IMR-90 (cell line): ENCODE results near the gene TAF3. TPM values are rescaled to one million over a fixed set of nuclear protein-coding genes. Genes with fewer than 3 reads are reported as not detected.

Source experiments
- ATAC-seq: fragments of 200-7000 bp; cut with Tn5 transposase; 2 replicates; pipeline ENCODE4 v1.9.1; 2020; ENCODE audit warnings: low read depth, mild to moderate bottlenecking, moderate library complexity
- BruUV-seq: library from RNA; stranded (reverse); fragments of 400-500 nt; replicated peaks from 2 replicates; lab custom pipeline; 2021; lab: Mats Ljungman, UMichigan
- CTCF ChIA-PET: fragments of 300-600 bp; formaldehyde crosslinking; extraction: SDS; loops from one replicate; lab custom pipeline; 2021; ENCODE audit warnings: antibody characterized with exemption; lab: Yijun Ruan, JAX
- POLR2A ChIA-PET: fragments of 300-600 bp; sonication (Branson Sonifier 250); formaldehyde crosslinking; loops from one replicate; lab custom pipeline; 2022; ENCODE audit warnings: antibody characterized with exemption; ENCODE audit not compliant: unreplicated experiment; lab: Charles Lee
- DNase-seq: peaks from one replicate; pipeline ENCODE4 v3.0.0; 2013
- H2AFZ ChIP-seq: replicated peaks from 2 replicates; pipeline ENCODE3; 2013; ENCODE audit warnings: low read length, mild to moderate bottlenecking; ENCODE audit not compliant: poor library complexity
- H2AK5ac ChIP-seq: 2 replicates; pipeline ENCODE4 v1.6.1; 2013; ENCODE audit warnings: low read depth, low read length, inconsistent platforms
- H2AK9ac ChIP-seq: replicated peaks from 2 replicates; pipeline ENCODE3; 2013; ENCODE audit warnings: mild to moderate bottlenecking, low read depth, low read length, moderate library complexity; ENCODE audit not compliant: poor library complexity
- H2BK120ac ChIP-seq: 2 replicates; pipeline ENCODE4 v1.6.1; 2013; ENCODE audit warnings: low read depth, low read length, inconsistent platforms
- H2BK15ac ChIP-seq: 3 replicates; pipeline ENCODE4 v1.6.1; 2013; ENCODE audit warnings: low read depth, low read length, inconsistent platforms
- H2BK20ac ChIP-seq: 2 replicates; pipeline ENCODE4 v1.6.1; 2013; ENCODE audit warnings: low read depth, mild to moderate bottlenecking, inconsistent platforms, low read length, moderate library complexity
- H2BK5ac ChIP-seq: 2 replicates; pipeline ENCODE4 v1.6.1; 2013; ENCODE audit warnings: mild to moderate bottlenecking, low read depth, low read length, inconsistent platforms; ENCODE audit not compliant: poor library complexity, severe bottlenecking
- H3K14ac ChIP-seq: replicated peaks from 2 replicates; pipeline ENCODE4 v1.6.1; 2013; ENCODE audit warnings: low read depth, low read length, inconsistent platforms
- H3K18ac ChIP-seq: 2 replicates; pipeline ENCODE4 v1.6.1; 2013; ENCODE audit warnings: low read depth, low read length, control low read depth
- H3K23ac ChIP-seq: 2 replicates; pipeline ENCODE4 v1.6.1; 2013; ENCODE audit warnings: low read depth, low read length, inconsistent platforms
- H3K27ac ChIP-seq: 2 replicates; pipeline ENCODE4 v1.5.1; 2013; ENCODE audit warnings: mild to moderate bottlenecking, control low read depth, low read length; ENCODE audit not compliant: insufficient read depth
- H3K27me3 ChIP-seq: 2 replicates; pipeline ENCODE4 v1.6.1; 2013; ENCODE audit warnings: low read length; ENCODE audit not compliant: control insufficient read depth, insufficient read depth
- H3K36me3 ChIP-seq: 2 replicates; pipeline ENCODE4 v1.6.1; 2013; ENCODE audit warnings: low read length, mixed read lengths; ENCODE audit not compliant: control insufficient read depth, insufficient read depth
- H3K4ac ChIP-seq: 2 replicates; pipeline ENCODE4 v1.6.1; 2013; ENCODE audit warnings: low read depth, low read length, inconsistent platforms
- H3K4me1 ChIP-seq: 2 replicates; pipeline ENCODE4 v1.6.1; 2013; ENCODE audit warnings: low read length, mixed read lengths; ENCODE audit not compliant: control insufficient read depth, insufficient read depth
- H3K4me2 ChIP-seq: 2 replicates; pipeline ENCODE4 v1.6.1; 2013; ENCODE audit warnings: low read depth, mild to moderate bottlenecking, control low read depth, low read length, moderate library complexity
- H3K4me3 ChIP-seq: 2 replicates; pipeline ENCODE4 v1.5.1; 2013; ENCODE audit warnings: low read depth, mild to moderate bottlenecking, control low read depth, low read length, moderate library complexity; ENCODE audit not compliant: insufficient read depth
- H3K56ac ChIP-seq: 2 replicates; pipeline ENCODE4 v1.6.1; 2013; ENCODE audit warnings: low read length, inconsistent platforms; ENCODE audit not compliant: insufficient read depth; ENCODE audit errors: extremely low read depth
- H3K79me1 ChIP-seq, 2 experiments: 2 replicates each; pipeline ENCODE4 v1.6.1; 2013; ENCODE audit warnings: low read length in 2 of 2, inconsistent platforms in 1 of 2, low read depth in 1 of 2
- H3K9ac ChIP-seq: 2 replicates; pipeline ENCODE4 v1.6.1; 2013; ENCODE audit warnings: low read depth, low read length, control low read depth
- H3K9me1 ChIP-seq: 2 replicates; pipeline ENCODE4 v1.6.1; 2013; ENCODE audit warnings: low read length, inconsistent platforms; ENCODE audit not compliant: insufficient read depth
- H3K9me3 ChIP-seq: 2 replicates; pipeline ENCODE4 v1.6.1; 2013; ENCODE audit warnings: low read length; ENCODE audit not compliant: control insufficient read depth, insufficient read depth
- H4K20me1 ChIP-seq: 2 replicates; pipeline ENCODE4 v1.6.1; 2013; ENCODE audit warnings: low read length, inconsistent platforms; ENCODE audit not compliant: insufficient read depth
- H4K5ac ChIP-seq: 2 replicates; pipeline ENCODE4 v1.6.1; 2013; ENCODE audit warnings: mild to moderate bottlenecking, low read depth, low read length, control low read depth
- H4K8ac ChIP-seq, 2 experiments: 2 replicates each; pipeline ENCODE4 v1.6.1; 2013; ENCODE audit warnings: low read depth in 2 of 2, low read length in 2 of 2, control low read depth in 1 of 2, inconsistent platforms in 1 of 2
- H4K91ac ChIP-seq: 2 replicates; pipeline ENCODE4 v1.6.1; 2013; ENCODE audit warnings: low read depth, low read length, inconsistent platforms; ENCODE audit not compliant: insufficient read depth
- CHD1 ChIP-seq: IDR thresholded peaks from 2 replicates; pipeline ENCODE4 v1.6.1; 2012; ENCODE audit warnings: low read depth, low read length, improper control_type of control experiment
- MAFK ChIP-seq: IDR thresholded peaks from 2 replicates; pipeline ENCODE4 v1.6.1; 2012; ENCODE audit warnings: low read depth, low read length, improper control_type of control experiment
- MAZ ChIP-seq: IDR thresholded peaks from 2 replicates; pipeline ENCODE4 v1.6.1; 2012; ENCODE audit warnings: low read depth, mild to moderate bottlenecking, low read length, improper control_type of control experiment, moderate library complexity, borderline replicate concordance
- RCOR1 ChIP-seq: IDR thresholded peaks from 2 replicates; pipeline ENCODE4 v1.6.1; 2012; ENCODE audit warnings: mild to moderate bottlenecking, low read length, improper control_type of control experiment; ENCODE audit not compliant: insufficient replicate concordance
- WGBS, 2 experiments: methylation state at CpG; one replicate each; pipeline versions ENCODE4 v1.1.5 to v1.1.7; 2013; ENCODE audit warnings: missing lambda C conversion rate in 2 of 2; ENCODE audit not compliant: insufficient read length in 1 of 2; ENCODE audit errors: extremely low coverage in 2 of 2; 5-methylcytosine and 5-hydroxymethylcytosine counted together
- dilution Hi-C: fragments of 300-500 bp; cut with HindIII; formaldehyde crosslinking; loops from one replicate; pipeline ENCODE4 v1.14.3; 2018; ENCODE audit warnings: low sequenced_read_pairs; ENCODE audit not compliant: unreplicated experiment
- in situ Hi-C: fragments of 300-500 bp; cut with MboI; formaldehyde crosslinking; loops from 3 replicates; pipeline ENCODE4 v1.14.3; 2019; ENCODE audit warnings: low sequenced_read_pairs, inconsistent platforms, mixed read lengths
- intact Hi-C: fragments of 100-400 bp; cut with micrococcal nuclease; formaldehyde crosslinking; loops from 2 replicates; pipeline ENCODE4 v1.10.0; 2022
- polyA plus RNA-seq, 3 experiments: library from polyadenylated mRNA; depleted of rRNA; stranded (reverse); fragments of >200 nt; gene quantifications; 2 replicates each; pipeline ENCODE4 v1.2.3, GENCODE V29; 2012; ENCODE audit warnings: low replicate concordance in 1 of 3
- total RNA-seq: library from RNA; depleted of rRNA; stranded (reverse); fragments of >200 nt; gene quantifications from 2 replicates; pipeline ENCODE4 v1.2.3, GENCODE V29; 2012
- TF ChIP-seq, protein P1 (sequence below): fragments of 150-350 bp; IDR thresholded peaks from 2 replicates; pipeline ENCODE4 v1.6.1; 2016; ENCODE audit warnings: low read depth, mild to moderate bottlenecking, low read length, moderate library complexity, borderline replicate concordance

The TAF3 gene
- total and polyA plus RNA-seq, 2 of the 4 experiments (the other 2 are of a cell fraction), result 1.4 to 2.3 TPM

DNA sequence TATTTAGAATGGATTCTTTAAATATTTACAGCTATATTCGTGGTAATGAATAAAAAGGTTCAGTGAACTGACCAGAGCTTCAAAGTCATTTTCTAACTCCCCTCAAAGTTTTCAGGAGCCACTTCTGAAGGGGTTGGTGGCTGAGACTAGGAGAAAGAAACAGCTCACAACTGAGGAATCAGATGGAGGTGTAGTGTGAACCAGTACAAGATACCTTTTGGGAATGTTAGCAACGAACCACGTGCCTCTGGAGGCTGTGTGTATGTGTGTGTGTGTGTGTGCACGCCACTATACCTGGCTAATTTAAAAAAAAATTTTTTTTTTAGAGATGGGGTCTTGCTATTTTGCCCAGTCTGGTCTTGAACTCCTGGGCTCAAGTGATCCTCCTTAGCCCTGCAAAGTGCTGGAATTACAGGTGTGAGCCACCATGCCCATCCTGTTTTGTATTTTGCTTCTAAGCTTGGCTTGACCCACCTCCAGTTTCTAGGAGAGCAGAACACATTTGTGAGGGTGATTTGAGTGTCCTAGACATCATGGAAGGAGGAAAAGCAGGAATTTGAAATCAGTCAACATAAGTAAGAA is 9.5 kb upstream of the TAF3 start:
- dilution Hi-C loops (no loop called here), in situ Hi-C loops (no loop called here), intact Hi-C loops (no loop called here)
- no peak overlapping the region for H2AK9ac ChIP-seq
- H4K8ac ChIP-seq, result no peak overlapping the region
- no peaks in the 10 kb centered on the region for H3K4me1 ChIP-seq
- H3K27me3 ChIP-seq, result peaks cover 2% of the 10 kb centered on the region; the same call in 1 of the 2 replicates
- no peak overlapping the region for H2AFZ ChIP-seq
- H3K79me1 ChIP-seq, result peaks cover 14% of the 10 kb centered on the region in 2 experiments; a peak in 3 of 4 replicates
- no peak overlapping the region for H4K5ac ChIP-seq
- no peaks in the 10 kb centered on the region for H4K20me1 ChIP-seq
- no TSS peak for BruUV-seq
- H3K9ac ChIP-seq, result no peak overlapping the region
- no peak overlapping the region for H3K56ac ChIP-seq
- no peak overlapping the region for H2AK5ac ChIP-seq
- no peak for ATAC-seq
- H3K9me1 ChIP-seq, result no peaks in the 10 kb centered on the region; the same call in 1 of the 2 replicates
- no peak overlapping the region for H3K27ac ChIP-seq
- H4K91ac ChIP-seq, result no peak overlapping the region
- no peak overlapping the region for H3K4me2 ChIP-seq
- ChIA-PET POLR2A (no interaction called here), CTCF (interaction anchor here (1.0 to 1.1 kb wide), 2 partner anchors 8 to 9 kb away, joined by 3 read pairs; partner anchors contain the start of gene TAF3)
- H3K4ac ChIP-seq, result no peak overlapping the region
- no peak overlapping the region for H2BK120ac ChIP-seq
- no peak for DNase-seq
- H3K18ac ChIP-seq, result no peak overlapping the region
- H3K14ac ChIP-seq, result no peak overlapping the region
- H2BK15ac ChIP-seq, result no peak overlapping the region
- no peaks in the 10 kb centered on the region for H3K9me3 ChIP-seq
- TF ChIP-seq CHD1 (no peak), MAZ (no peak), RCOR1 (no peak), MAFK (no peak)
- TF ChIP-seq, protein P1, sequence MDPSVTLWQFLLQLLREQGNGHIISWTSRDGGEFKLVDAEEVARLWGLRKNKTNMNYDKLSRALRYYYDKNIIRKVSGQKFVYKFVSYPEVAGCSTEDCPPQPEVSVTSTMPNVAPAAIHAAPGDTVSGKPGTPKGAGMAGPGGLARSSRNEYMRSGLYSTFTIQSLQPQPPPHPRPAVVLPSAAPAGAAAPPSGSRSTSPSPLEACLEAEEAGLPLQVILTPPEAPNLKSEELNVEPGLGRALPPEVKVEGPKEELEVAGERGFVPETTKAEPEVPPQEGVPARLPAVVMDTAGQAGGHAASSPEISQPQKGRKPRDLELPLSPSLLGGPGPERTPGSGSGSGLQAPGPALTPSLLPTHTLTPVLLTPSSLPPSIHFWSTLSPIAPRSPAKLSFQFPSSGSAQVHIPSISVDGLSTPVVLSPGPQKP, result no peak
- H3K36me3 ChIP-seq, result peaks cover 25% of the 10 kb centered on the region
- no peak overlapping the region for H2BK5ac ChIP-seq
- no peak overlapping the region for H3K4me3 ChIP-seq
- H2BK20ac ChIP-seq, result no peak overlapping the region
- no CpG with 5 or more reads among the region's 4 CpGs for WGBS, 2 experiments
- no peak overlapping the region for H3K23ac ChIP-seq
